ENCODE measurements around the gene SLC2A2.

SLC2A2 gene

GRCh38 chr3:171028025-171028778 lies 1.7 kb upstream of the SLC2A2 start:
- no peak for DNase-seq

- no peak for DNase-seq
These were observed 3.0 kb downstream of the SLC2A2 start for GRCh38 chr3:171023566-171023965.

GRCh38 chr3:171021377-171021776 lies 5.1 kb downstream of the SLC2A2 start:
- DNase-seq, result no peak

- DNase-seq, result no peak
These were observed 8.2 kb downstream of the SLC2A2 start for GRCh38 chr3:171018156-171018935.

GRCh38 chr3:171013822-171014748 lies 12.4 kb downstream of the SLC2A2 start:
- DNase-seq, result no peak

- DNase-seq, result no peak
These were observed 14.6 kb downstream of the SLC2A2 start for GRCh38 chr3:171011873-171012336.

GRCh38 chr3:171011109-171011872 lies 15.2 kb downstream of the SLC2A2 start:
- DNase-seq, result no peak

GRCh38 chr3:171007316-171007715 lies 19.2 kb downstream of the SLC2A2 start:
- no peak for DNase-seq

- no peak for DNase-seq
These were observed 20.9 kb downstream of the SLC2A2 start for GRCh38 chr3:171005648-171006047.

- DNase-seq, result no peak
These were observed 24.4 kb downstream of the SLC2A2 start for GRCh38 chr3:171001957-171002694.

- no peak for DNase-seq
These were observed 25.1 kb downstream of the SLC2A2 start for GRCh38 chr3:171001250-171001893.

- no peak for DNase-seq
These were observed 26.2 kb downstream of the SLC2A2 start for GRCh38 chr3:171000281-171000680.

GRCh38 chr3:170999737-171000242 lies 26.7 kb downstream of the SLC2A2 start:
- DNase-seq, result peak; percentile 68

GRCh38 chr3:170997961-170998913 lies 28.3 kb downstream of the SLC2A2 start:
- DNase-seq, result no peak

GRCh38 chr3:170992854-170993253 lies 33.7 kb downstream of the SLC2A2 start:
- DNase-seq, result no peak

GRCh38 chr3:170991664-170992063 lies 34.9 kb downstream of the SLC2A2 start:
- DNase-seq, result no peak

GRCh38 chr3:170989100-170989648 lies 37.3 kb downstream of the SLC2A2 start:
- DNase-seq, result no peak

- DNase-seq, result no peak
These were observed 38.1 kb downstream of the SLC2A2 start for GRCh38 chr3:170988378-170988777.

GRCh38 chr3:170985304-170985703 lies 41.2 kb downstream of the SLC2A2 start:
- no peak for DNase-seq

Measured in NCI-H446 treated with DMSO at 0.1 percent for 48 hours (cell line).